Measurements from ENCODE around the gene TGM2. TPM values are rescaled to one million over a fixed set of nuclear protein-coding genes. Genes with fewer than 3 reads are reported as not detected.

The TGM2 gene
- total RNA-seq, 1 donor from 2014 or later, result 529 TPM

GRCh38 chr20:38180781-38181180 is 15.7 kb upstream of the TGM2 start:
- no peak for DNase-seq (ENCODE audit: low spot score in 2 of 2)
- no peaks in the 10 kb centered on the region for H3K9me3 ChIP-seq
- H3K27ac ChIP-seq, result no peak overlapping the region
- H3K36me3 ChIP-seq, result no peaks in the 10 kb centered on the region
- no peak overlapping the region for H3K4me3 ChIP-seq
- intact Hi-C loops (cut with DNase I), result no loop called here
- no peaks in the 10 kb centered on the region for H3K27me3 ChIP-seq
- TF ChIP-seq, protein P1, sequence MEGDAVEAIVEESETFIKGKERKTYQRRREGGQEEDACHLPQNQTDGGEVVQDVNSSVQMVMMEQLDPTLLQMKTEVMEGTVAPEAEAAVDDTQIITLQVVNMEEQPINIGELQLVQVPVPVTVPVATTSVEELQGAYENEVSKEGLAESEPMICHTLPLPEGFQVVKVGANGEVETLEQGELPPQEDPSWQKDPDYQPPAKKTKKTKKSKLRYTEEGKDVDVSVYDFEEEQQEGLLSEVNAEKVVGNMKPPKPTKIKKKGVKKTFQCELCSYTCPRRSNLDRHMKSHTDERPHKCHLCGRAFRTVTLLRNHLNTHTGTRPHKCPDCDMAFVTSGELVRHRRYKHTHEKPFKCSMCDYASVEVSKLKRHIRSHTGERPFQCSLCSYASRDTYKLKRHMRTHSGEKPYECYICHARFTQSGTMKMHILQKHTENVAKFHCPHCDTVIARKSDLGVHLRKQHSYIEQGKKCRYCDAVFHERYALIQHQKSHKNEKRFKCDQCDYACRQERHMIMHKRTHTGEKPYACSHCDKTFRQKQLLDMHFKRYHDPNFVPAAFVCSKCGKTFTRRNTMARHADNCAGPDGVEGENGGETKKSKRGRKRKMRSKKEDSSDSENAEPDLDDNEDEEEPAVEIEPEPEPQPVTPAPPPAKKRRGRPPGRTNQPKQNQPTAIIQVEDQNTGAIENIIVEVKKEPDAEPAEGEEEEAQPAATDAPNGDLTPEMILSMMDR (IDR thresholded peaks at IDR 0.05), result no peak
- no peaks in the 10 kb centered on the region for H3K4me1 ChIP-seq

DNA sequence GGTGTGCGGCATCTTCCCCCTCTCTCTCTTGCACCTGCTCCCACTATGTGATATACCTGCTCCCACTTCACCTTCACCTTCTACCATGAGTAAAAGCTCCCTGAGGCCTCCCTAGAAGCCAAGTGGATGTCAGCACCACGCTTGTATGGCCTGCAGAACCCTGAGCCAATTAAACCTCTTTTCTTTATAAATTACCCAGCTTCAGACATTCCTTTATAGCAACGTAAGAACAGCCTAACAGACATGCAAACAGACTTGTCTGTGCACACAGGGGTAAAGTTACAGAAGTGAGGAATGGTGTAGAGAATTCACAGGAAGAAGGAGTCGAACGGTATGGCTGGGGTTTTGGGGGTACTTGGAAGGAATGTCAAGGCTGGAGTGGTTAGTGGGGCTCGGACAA is 14.8 kb upstream of the TGM2 start:
- H3K36me3 ChIP-seq, result no peaks in the 10 kb centered on the region
- H3K27me3 ChIP-seq, result no peaks in the 10 kb centered on the region
- no peak overlapping the region for H3K4me3 ChIP-seq
- H3K4me1 ChIP-seq, result no peaks in the 10 kb centered on the region
- H3K9me3 ChIP-seq, result no peaks in the 10 kb centered on the region
- TF ChIP-seq, protein P1 (IDR thresholded peaks at IDR 0.05), result no peak
- intact Hi-C loops (cut with DNase I), result no loop called here
- no peak overlapping the region for H3K27ac ChIP-seq
- DNase-seq (ENCODE audit: low spot score in 2 of 2), result no peak

GRCh38 chr20:38178581-38178980 is 13.5 kb upstream of the TGM2 start:
- TF ChIP-seq, protein P1 (IDR thresholded peaks at IDR 0.05), result no peak
- Histone ChIP-seq H3K27me3 (no peaks in the 10 kb centered on the region), H3K4me3 (no peak overlapping the region), H3K27ac (no peak overlapping the region), H3K36me3 (no peaks in the 10 kb centered on the region), H3K4me1 (peaks cover 0 to 1% of the 10 kb centered on the region in 2 donors), H3K9me3 (no peaks in the 10 kb centered on the region)
- intact Hi-C loops (cut with DNase I), result no loop called here
- no peak for DNase-seq (ENCODE audit: low spot score in 2 of 2)

- TF ChIP-seq, protein P1 (IDR thresholded peaks at IDR 0.05), result no peak
- DNase-seq (ENCODE audit: low spot score in 2 of 2), result no peak
- Histone ChIP-seq H3K4me1 (peaks cover 0 to 5% of the 10 kb centered on the region in 2 donors), H3K4me3 (no peak overlapping the region), H3K36me3 (no peaks in the 10 kb centered on the region), H3K27me3 (no peaks in the 10 kb centered on the region), H3K27ac (no peak overlapping the region), H3K9me3 (no peaks in the 10 kb centered on the region)
- intact Hi-C loops (cut with DNase I), result no loop called here
Measured at GRCh38 chr20:38178065-38178491, 13.0 kb upstream of the TGM2 start.

GRCh38 chr20:38177201-38177600 is 12.1 kb upstream of the TGM2 start:
- no peak for DNase-seq (ENCODE audit: low spot score in 2 of 2)
- H3K4me3 ChIP-seq, result no peak overlapping the region
- no peaks in the 10 kb centered on the region for H3K36me3 ChIP-seq
- no peaks in the 10 kb centered on the region for H3K27me3 ChIP-seq
- no peak overlapping the region for H3K27ac ChIP-seq
- no peaks in the 10 kb centered on the region for H3K9me3 ChIP-seq
- intact Hi-C loops (cut with DNase I), result no loop called here
- TF ChIP-seq, protein P1 (IDR thresholded peaks at IDR 0.05), result no peak
- peaks cover 0 to 5% of the 10 kb centered on the region in 2 donors for H3K4me1 ChIP-seq

All from ascending aorta (tissue), 2 donors.